H1 (cell line): ENCODE data around the gene CAPN13. TPM values are rescaled to one million over a fixed set of nuclear protein-coding genes. Genes with fewer than 3 reads are reported as not detected.

ENCODE experiments used
- EZH2 ChIP-seq: fragments of 200-600 bp; sonication (generic); IDR thresholded peaks from 2 replicates; pipeline ENCODE4 v1.7.1; 2012; ENCODE audit warnings: low read depth, mild to moderate bottlenecking, moderate library complexity, low read length, inconsistent platforms; ENCODE audit not compliant: severe bottlenecking
- GABPA ChIP-seq: IDR thresholded peaks from 2 replicates; pipeline ENCODE4 v1.6.1; 2011; ENCODE audit warnings: mild to moderate bottlenecking, low read length, moderate library complexity, borderline replicate concordance; ENCODE audit not compliant: insufficient read depth
- HDAC2 ChIP-seq, 2 experiments: fragments of 300-600 bp in 1 of 2; sonication (generic) in 1 of 2; IDR thresholded peaks; 2 replicates each; pipeline ENCODE4 v1.6.1; 2011 to 2012; ENCODE audit warnings: low read depth in 2 of 2, low read length in 2 of 2, mild to moderate bottlenecking in 2 of 2, moderate library complexity in 2 of 2, borderline replicate concordance in 1 of 2, inconsistent platforms in 1 of 2
- NRF1 ChIP-seq: IDR thresholded peaks from 2 replicates; pipeline ENCODE4 v1.6.1; 2011; ENCODE audit warnings: mild to moderate bottlenecking, low read depth, low read length, improper control_type of control experiment
- POLR2A ChIP-seq, 2 experiments: IDR thresholded peaks; 1 replicate in 1 of 2; 2 replicates in 1 of 2; pipeline ENCODE4 v1.6.1; 2011; ENCODE audit warnings: low read depth in 2 of 2, low read length in 2 of 2, mild to moderate bottlenecking in 2 of 2; ENCODE audit errors: control extremely low read depth in 1 of 2
- POLR2AphosphoS5 ChIP-seq: IDR thresholded peaks from 2 replicates; pipeline ENCODE4 v1.6.1; 2011; ENCODE audit warnings: low read depth, low read length
- RNF2 ChIP-seq: fragments of 200-900, 300-1000 bp; sonication (generic); IDR thresholded peaks from 2 replicates; pipeline ENCODE4 v1.7.1; 2016; ENCODE audit warnings: borderline replicate concordance, low read depth, mild to moderate bottlenecking, antibody characterized with exemption, low read length; ENCODE audit not compliant: poor library complexity, severe bottlenecking; ENCODE audit errors: missing control alignments
- SIN3A ChIP-seq, 2 experiments: IDR thresholded peaks in 1 of 2; conservative IDR thresholded peaks in 1 of 2; 2 replicates each; pipeline ENCODE4 v1.6.1; 2011 to 2012; ENCODE audit warnings: low read length in 2 of 2, improper control_type of control experiment in 1 of 2, low read depth in 1 of 2, mild to moderate bottlenecking in 1 of 2
- SP2 ChIP-seq: IDR thresholded peaks from 2 replicates; pipeline ENCODE4 v1.6.1; 2012; ENCODE audit warnings: mild to moderate bottlenecking, low read length, inconsistent platforms
- SP4 ChIP-seq: IDR thresholded peaks from 2 replicates; pipeline ENCODE4 v1.6.1; 2012; ENCODE audit warnings: low read length, inconsistent platforms
- TAF1 ChIP-seq: IDR thresholded peaks from 2 replicates; pipeline ENCODE4 v1.6.1; 2011; ENCODE audit warnings: mild to moderate bottlenecking, low read depth, low read length
- TCF12 ChIP-seq: IDR thresholded peaks from 2 replicates; pipeline ENCODE4 v1.6.1; 2011; ENCODE audit warnings: low read depth, mild to moderate bottlenecking, low read length
- TEAD4 ChIP-seq: IDR thresholded peaks from 2 replicates; pipeline ENCODE4 v1.6.1; 2012; ENCODE audit warnings: low read depth, low read length, inconsistent platforms, mixed read lengths
- polyA plus RNA-seq, 7 experiments: library from polyadenylated mRNA; depleted of rRNA in 3 of 7; stranded (reverse) in 5 of 7; unstranded in 2 of 7; fragments of >200 nt in 5 of 7; fragments of 200-250 nt in 2 of 7; gene quantifications; 1 replicate in 5 of 7; 2 replicates in 1 of 7; 4 replicates in 1 of 7; pipeline versions ENCODE4 v1.2.1 to v1.2.3, GENCODE V29; 2011 to 2013; ENCODE audit warnings: missing spikeins in 2 of 7, mixed read lengths in 2 of 7
- total RNA-seq: library from RNA; stranded (reverse); fragmentation: NEBNext Ultra II Directional; extraction: Animal tissue kit (Norgen Biotek cat#: 25700); gene quantifications from 2 replicates; pipeline ENCODE4 v1.2.1, GENCODE V29; 2021
- TF ChIP-seq, protein P1 (sequence below), 3 experiments: IDR thresholded peaks; 1 replicate in 2 of 3; 2 replicates in 1 of 3; pipeline versions ENCODE4 v1.5.1 to v1.6.1; 2011; ENCODE audit warnings: low read length in 3 of 3, mild to moderate bottlenecking in 3 of 3, inconsistent platforms in 2 of 3, low read depth in 1 of 3, moderate library complexity in 1 of 3; ENCODE audit not compliant: insufficient read depth in 1 of 3; ENCODE audit errors: control extremely low read depth in 1 of 3
- TF ChIP-seq, protein P2 (sequence below): IDR thresholded peaks from 2 replicates; pipeline ENCODE4 v1.6.1; 2012; ENCODE audit warnings: inconsistent platforms

Gene CAPN13
- total and polyA plus RNA-seq, 2 of the 8 experiments (the other 6 are each of a cell fraction or from before 2014, with no cell fraction given), result 2.4 TPM

DNA sequence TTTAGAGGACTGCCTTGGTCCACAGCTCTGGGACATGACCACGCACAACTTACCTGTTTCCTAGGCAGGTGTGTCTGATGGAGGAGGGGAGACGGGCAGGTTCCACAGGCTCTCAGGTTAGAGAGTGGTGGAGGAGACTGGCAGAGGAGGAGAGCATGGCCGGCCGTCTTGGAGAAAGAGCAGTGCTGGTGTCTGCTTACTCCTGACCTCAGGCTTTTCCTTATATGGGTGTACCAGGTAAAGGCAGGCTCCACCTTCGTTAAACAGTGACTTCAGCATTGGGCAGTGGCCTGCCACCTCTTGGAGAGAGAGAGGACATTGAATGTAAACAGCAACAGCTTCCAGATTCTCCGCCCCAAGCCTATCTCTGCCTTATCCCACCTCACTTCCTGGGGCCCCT lies at the start of gene CAPN13 (continued):
- no peak for TF ChIP-seq NRF1
- no peak for TF ChIP-seq EZH2
- peak; percentile 63; the same call in 1 of the 2 replicates for TF ChIP-seq TAF1
- TF ChIP-seq TCF12, result no peak
- TF ChIP-seq GABPA, result no peak
- no peak for TF ChIP-seq SP4
- TF ChIP-seq POLR2A (IDR thresholded peaks at IDR 0.05; ENCODE audit: control extremely low read depth in 1 of 2, low read depth in 2 of 2, low read length in 2 of 2), result peak; percentile 57 to 69; a peak in 2 of 3 replicates
- TF ChIP-seq, protein P1, sequence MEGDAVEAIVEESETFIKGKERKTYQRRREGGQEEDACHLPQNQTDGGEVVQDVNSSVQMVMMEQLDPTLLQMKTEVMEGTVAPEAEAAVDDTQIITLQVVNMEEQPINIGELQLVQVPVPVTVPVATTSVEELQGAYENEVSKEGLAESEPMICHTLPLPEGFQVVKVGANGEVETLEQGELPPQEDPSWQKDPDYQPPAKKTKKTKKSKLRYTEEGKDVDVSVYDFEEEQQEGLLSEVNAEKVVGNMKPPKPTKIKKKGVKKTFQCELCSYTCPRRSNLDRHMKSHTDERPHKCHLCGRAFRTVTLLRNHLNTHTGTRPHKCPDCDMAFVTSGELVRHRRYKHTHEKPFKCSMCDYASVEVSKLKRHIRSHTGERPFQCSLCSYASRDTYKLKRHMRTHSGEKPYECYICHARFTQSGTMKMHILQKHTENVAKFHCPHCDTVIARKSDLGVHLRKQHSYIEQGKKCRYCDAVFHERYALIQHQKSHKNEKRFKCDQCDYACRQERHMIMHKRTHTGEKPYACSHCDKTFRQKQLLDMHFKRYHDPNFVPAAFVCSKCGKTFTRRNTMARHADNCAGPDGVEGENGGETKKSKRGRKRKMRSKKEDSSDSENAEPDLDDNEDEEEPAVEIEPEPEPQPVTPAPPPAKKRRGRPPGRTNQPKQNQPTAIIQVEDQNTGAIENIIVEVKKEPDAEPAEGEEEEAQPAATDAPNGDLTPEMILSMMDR (IDR thresholded peaks at IDR 0.05; ENCODE audit: control extremely low read depth in 1 of 3, insufficient read depth in 1 of 3, low read depth in 1 of 3, low read length in 3 of 3), result peak in 2 of 3 experiments; percentile 25 to 27; a peak in 3 of 4 replicates
- TF ChIP-seq HDAC2 (IDR thresholded peaks at IDR 0.05; ENCODE audit: borderline replicate concordance in 1 of 2, low read depth in 2 of 2, low read length in 2 of 2), result no peak
- no peak for TF ChIP-seq SIN3A (conservative IDR thresholded peaks at IDR 0.05 in 1 of 2, IDR thresholded peaks at IDR 0.05 in 1 of 2; ENCODE audit: low read depth in 1 of 2, low read length in 2 of 2)
- no peak for TF ChIP-seq SP2
- TF ChIP-seq TEAD4, result no peak
- TF ChIP-seq, protein P2, sequence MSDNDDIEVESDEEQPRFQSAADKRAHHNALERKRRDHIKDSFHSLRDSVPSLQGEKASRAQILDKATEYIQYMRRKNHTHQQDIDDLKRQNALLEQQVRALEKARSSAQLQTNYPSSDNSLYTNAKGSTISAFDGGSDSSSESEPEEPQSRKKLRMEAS, result no peak; the same call in 1 of the 2 replicates
- peak; percentile 58; the same call in 1 of the 2 replicates for TF ChIP-seq POLR2AphosphoS5
- TF ChIP-seq RNF2, result no peak
